ENCODE results near the gene SLC6A17.

Gene SLC6A17

DNA sequence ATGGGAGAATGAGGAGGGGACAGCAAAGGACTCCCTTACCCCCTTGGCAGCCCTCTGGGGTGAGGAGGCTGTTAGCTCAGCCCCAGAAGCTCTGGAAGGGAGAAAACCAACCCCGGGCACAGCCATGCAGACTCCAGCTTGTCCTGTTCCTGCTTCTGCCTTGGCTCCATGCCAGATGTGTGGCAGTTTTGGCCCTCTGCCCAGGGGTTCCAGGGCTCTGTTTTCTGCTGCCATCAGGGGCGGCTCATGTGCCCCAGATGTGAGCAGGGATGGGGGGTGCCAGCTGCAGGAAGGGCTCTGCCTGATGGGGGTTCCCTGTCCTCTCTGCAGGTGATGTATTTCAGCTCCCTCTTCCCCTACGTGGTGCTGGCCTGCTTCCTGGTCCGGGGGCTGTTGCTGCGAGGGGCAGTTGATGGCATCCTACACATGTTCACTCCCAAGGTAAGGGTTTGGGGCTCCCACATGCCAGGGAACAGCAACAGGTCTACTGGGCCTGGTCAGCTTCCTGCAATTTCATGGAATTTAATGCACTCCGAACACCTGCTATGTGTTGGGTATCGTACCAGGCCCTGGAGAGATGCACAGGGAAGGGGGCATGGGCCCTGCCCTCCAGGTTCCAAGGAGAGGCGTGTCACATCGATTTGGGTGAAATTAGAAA lies 26.1 kb downstream of the SLC6A17 start:
- no peak for DNase-seq

GRCh38 chr1:110177775-110178174 lies 27.5 kb downstream of the SLC6A17 start:
- no peak for DNase-seq

DNA sequence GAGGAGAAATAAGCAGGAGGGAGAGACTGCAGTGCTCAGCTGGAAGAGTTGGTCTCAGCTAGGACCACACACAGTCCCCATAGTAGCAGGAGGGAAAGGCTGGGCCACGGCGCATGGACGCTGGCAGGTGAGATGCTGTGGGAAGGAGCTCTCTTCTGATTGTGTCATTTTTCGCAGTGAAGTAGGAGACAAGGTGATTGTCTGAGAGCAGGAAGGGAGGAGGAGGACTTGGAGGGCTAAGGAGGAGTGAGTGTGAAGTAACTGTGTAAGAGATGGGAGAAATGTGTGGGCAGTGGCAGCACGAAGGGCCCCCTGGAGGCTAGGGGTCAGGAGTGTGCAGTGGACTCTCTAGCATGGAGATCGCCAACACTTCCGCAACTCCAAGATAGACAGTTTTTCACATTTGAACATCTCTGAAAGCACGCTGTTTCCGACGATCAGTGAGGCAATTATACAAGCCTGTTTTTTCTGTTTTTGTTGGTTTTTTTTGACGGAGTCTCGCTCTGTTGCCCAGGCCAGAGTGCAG lies 33.4 kb downstream of the SLC6A17 start:
- DNase-seq = no peak

DNA sequence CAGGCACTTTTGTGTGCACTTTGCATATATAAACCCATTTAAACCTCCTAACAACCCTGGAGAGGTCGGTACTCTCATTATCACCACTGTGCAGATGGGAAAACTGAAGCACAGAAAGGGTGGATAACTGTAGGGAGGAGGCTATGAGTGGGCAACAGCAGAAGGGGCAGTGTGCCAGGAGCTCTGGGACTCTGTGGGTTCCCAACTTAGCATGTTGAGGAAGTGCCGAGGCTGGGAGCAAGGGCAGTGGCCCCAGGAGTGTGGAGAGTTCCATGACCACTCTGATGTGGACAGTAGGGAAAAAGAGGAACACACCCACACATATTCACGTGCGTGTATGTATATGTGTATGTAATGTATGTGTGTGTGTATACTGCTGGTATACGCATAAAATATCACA lies 34.2 kb downstream of the SLC6A17 start:
- DNase-seq = no peak

- DNase-seq = peak; percentile 59 to 76
Measured at GRCh38 chr1:110185181-110185580, 34.9 kb downstream of the SLC6A17 start.

GRCh38 chr1:110186558-110186957 lies 36.3 kb downstream of the SLC6A17 start:
- DNase-seq = no peak

DNA sequence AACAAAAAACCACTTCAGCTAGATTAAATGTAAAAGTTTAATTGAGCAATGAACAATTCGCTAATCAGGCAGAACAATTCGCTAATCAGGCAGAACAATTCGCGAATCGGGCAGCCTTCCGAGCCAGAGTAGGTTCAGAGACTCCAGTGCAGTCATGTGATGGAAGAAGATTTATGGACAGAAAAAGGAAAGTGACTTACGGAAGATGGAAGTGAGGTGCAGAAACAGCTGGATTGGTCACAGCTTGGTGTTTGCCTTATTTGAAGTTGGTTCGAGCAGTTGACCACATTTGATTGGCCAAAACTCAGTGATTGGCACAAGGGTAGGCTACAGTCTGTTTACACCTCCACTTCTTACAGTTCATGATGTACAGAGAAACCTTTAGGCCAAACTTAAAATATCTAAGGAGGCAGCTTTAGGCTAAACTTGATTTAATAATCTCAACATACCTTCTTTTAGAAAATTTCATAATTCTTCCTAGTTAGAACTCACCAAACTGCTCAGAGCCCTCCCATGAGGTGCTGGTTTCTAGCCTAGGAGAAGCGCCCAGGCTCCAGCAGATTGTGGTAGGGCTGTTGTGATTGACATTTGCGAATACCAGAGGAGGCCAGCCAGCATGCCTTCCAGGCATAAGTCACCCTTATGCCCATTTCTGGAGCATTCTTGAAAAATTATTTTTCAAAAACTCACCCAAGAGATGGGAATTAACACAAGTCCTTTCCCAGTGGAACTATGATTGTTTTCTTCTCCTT lies 37.0 kb downstream of the SLC6A17 start:
- no peak for DNase-seq

DNA sequence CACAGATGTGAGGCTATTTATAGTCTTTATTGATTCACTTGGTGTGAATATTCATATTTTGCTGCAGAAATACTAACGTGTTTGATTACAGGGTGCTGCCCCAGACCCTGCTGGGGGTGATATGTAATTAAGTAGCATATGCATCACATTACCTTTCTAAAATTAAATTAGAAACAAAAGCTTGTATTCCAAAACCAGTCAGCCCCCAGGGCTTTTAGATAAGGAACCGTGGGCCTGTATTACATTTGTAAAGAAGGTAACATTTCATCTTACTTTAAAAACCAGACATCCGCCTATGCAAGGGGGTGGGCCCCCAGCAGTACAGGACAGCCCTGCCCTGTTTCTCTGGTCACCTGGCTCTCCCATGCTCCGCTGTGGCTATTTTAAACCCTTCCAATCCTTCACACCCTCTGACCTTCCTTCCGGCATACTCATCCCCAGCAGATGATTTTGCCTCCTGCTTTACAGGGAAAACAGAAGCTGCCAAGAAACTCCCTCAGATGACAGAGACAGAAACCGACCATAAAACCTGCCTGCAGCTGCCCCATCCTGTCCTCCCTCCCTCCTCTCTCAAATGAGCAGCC lies 37.8 kb downstream of the SLC6A17 start:
- DNase-seq = no peak

- DNase-seq = no peak
Measured at GRCh38 chr1:110189181-110189580, 38.9 kb downstream of the SLC6A17 start.

DNA sequence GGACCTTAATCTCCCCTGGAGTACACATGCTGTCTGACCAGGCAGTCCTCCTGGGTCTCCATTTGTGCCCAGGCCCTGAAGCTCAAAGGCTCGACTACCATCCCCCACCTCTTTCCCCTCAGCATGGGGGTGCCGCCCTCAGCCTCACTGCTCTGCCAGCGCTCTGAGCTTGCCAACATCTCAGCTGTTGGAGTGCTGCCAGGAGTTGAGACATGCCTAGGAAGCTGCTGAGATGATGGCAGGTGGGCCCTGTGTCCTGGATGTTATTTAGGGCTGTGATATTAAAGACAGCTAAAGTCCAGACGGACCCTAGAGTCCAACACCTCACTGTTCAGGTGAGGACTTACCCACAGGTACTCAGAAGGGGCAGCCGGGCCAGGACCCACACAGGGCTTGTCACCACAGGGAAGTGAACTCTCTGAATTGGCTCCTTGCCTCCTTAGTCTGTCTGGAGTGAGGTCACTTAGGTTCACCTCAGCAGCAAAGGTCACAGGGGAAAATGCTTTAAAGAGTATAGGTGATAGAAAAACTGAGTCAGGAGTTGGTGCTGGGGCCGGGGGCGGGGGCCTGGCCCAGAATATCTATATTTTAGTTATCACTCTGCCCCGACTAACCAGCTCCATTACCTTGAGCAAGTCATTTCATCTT lies 40.1 kb downstream of the SLC6A17 start:
- DNase-seq = no peak

DNA sequence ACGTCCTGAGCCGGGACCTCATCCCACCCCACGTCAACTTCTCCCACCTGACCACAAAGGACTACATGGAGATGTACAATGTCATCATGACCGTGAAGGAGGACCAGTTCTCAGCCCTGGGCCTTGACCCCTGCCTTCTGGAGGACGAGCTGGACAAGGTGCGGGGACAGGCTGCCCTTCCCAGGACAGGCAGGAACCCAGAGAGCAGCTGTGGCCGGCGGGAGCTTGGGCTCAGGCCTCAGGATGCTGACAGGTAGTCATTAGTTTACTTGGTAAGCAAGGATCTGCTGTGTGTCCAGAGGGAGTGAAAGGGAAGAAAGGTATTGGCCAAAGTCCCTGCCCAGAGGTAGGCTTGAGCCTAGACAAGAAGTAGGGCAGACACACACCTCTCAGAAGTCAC lies 42.2 kb downstream of the SLC6A17 start:
- DNase-seq = no peak

DNA sequence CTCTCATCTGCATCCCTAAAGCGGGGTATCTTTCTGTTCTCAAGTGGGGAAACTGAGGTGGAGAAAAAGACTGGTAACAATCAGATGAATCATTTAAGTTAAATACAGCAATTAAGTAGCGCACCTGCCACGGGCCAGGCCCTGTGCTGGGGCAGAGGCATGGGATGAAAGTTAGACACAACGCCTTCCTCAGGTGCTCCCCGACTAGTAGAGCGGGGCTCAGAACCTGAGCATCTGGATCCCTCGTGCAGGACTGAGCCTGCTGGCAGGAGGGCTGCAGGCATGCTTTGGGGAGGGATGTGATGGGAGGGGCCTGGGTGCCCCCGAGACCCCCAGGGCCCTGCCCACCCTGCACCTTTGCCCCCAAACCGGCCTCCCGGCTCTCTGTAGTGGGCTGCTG lies 44.9 kb downstream of the SLC6A17 start:
- no peak for DNase-seq

DNA sequence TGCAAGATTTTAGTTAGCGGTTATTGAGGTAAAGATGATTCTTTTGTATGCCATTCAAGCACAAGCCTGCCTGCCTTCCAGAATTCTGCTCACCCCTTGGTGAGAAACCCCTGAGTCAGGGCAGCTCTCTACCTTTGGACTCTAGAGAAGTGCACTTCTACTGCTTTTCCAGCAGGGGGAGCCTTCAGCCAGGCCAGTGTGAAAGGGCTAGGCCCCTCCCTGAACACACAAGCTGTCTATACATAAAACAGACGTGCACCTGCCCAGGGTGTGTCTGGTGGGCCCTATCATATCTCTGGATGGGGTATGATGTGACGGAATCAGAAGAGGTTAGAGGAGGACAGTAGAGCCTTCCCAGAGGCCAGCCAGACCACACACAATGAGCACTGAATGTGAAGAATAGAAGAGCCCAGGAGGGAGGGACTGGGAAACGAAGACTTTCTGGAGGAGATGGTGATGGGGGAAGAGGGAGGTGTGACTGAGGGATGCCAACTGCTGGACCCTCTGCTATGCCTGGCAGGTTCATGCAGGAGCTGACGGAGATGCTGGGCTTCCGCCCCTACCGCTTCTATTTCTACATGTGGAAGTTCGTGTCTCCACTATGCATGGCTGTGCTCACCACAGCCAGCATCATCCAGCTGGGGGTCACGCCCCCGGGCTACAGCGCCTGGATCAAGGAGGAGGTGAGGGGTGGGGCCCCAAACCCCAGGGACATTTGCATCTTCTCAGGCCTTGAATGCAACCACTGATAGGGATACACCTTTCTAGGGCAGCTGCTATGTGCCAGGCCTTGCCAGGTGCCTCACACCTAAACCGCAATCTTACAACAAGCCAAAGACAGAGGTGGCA lies 46.8 kb downstream of the SLC6A17 start:
- DNase-seq = peak in 1 of 2 experiments; percentile 67

DNA sequence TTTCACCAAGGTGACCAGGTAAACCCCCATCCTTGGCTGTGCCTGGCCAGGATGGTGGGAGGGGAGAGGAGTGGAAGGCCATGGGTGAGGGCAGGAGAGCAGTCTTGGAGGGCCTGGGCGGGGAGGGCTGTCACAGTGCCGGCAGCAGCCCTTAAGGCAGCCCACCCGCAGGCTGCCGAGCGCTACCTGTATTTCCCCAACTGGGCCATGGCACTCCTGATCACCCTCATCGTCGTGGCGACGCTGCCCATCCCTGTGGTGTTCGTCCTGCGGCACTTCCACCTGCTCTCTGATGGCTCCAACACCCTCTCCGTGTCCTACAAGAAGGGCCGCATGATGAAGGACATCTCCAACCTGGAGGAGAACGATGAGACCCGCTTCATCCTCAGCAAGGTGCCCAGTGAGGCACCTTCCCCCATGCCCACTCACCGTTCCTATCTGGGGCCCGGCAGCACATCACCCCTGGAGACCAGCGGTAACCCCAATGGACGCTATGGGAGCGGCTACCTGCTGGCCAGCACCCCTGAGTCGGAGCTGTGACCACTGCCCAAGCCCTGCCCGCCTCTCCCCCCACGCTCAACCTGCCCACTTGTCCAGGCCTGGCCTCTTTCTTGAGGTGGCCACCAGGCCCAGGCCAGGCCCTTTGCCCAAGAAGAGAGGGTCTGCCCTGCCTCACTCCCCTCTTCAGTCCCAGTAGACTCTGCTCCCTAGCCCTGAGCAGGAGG lies 47.8 kb downstream of the SLC6A17 start:
- DNase-seq = no peak

DNA sequence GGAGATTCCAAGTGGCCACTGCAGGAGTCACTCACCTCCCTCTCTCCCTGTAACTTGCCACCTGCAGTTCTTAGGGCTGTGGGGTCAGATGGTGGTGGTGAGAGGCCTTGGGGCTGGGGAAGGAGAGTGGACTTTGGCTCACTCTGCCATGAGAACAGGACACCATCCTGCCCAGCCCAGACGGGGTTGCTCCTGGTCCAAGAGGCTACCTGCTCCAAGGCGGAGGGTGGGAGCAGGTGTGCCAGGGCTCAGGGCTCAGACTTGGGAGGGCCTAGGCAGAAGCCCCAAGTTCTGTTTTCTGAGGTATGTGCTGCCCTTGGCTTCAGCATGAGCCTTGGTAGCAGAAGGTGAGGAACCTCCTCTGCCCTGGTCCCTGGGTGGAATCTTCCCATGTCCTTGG lies 48.5 kb downstream of the SLC6A17 start:
- no peak for DNase-seq

DNA sequence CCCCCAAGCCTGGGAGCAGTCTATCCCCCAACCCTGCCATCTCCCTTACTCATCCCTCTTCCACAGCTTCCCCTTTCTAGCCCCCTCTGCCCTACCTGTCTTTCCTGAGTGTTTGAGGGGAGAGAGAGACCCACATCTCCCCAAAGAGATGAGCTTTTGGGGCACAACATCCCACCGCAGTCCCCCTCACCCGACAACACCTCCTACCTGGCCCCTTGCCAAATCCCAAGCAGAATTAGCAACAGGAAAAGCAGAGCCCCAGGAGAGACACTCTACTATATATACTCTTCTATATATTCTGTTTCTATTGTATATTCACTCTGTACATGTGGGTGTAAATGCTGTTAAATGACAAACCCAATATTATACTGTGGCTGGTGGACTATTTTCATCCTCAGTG lies 49.9 kb downstream of the SLC6A17 start:
- no peak for DNase-seq

- no peak for DNase-seq
Measured at GRCh38 chr1:110200666-110201065, 50.4 kb downstream of the SLC6A17 start.

DNA sequence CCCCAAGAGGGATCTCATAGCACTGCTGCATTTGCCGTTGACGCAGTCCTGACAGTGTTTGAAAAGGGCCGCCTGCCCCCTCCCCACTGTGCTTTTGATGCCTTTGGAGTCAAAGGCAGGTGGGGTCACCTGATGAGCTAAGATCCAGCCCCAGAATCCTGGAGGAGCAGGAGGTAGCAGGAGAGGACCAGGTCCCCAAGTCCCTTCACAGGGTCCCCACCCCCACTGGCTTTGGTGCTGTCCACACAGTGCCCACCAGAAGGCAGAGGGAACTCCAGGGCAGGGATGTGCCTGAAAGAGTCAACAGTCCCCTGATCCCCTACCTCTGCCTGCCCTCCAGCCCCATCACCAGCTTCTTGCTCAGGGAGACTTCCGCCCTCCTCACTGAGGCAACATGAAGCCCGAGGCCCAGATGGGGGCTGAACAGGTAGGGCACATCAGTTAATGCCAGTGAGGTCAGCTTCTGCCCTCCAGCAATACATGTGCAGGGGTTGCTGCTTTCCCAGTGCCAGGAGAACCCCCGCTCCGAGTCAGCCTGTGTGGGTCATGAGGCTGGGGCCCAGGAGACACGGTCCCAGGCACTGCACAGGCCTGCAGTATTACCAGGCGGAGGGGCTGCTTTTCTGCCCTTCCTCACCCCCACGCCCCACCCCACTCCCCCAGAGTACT lies 51.0 kb downstream of the SLC6A17 start:
- no peak for DNase-seq

DNA sequence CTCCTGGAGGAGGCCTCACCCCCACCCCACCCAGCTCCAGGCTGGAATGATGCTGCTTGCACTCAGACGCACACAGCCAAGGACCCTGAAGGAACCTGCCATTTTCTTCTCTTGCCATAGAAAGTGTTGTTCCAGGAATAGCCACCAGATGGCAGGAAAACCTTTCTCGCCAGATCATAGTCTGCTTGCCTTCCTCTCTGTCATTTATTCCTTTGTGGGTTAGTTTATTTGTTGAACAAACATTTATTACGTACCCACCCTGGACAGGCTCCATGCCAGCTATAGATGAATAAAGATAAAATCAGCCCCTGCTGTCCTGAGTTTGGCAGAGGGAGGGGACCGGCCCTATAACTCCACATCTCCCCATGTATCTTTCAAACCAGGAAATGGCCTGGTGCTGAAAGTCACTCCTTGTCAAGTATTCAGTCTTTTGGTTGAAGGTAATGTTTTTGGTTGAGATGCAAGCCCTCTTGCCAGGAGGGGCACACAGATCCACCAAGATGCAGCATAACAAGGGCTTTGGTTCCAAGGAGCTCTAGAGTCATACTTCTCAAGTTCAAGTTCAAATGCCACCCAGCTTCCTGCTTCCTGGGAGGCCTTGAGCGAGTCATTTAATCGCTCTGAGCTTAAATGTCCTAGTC lies 52.8 kb downstream of the SLC6A17 start:
- peak in 1 of 2 experiments; percentile 55 for DNase-seq

GRCh38 chr1:110205156-110205555 lies 54.9 kb downstream of the SLC6A17 start:
- no peak for DNase-seq
